HG02610 (cell line): ENCODE data around the gene CPA5.

Source experiments
- ATAC-seq: cut with Tn5 transposase; IDR thresholded peaks from one replicate; pipeline ENCODE4 v1.9.1; 2021; ENCODE audit warnings: mild to moderate bottlenecking, moderate library complexity; ENCODE audit not compliant: unreplicated experiment

CPA5 gene

DNA sequence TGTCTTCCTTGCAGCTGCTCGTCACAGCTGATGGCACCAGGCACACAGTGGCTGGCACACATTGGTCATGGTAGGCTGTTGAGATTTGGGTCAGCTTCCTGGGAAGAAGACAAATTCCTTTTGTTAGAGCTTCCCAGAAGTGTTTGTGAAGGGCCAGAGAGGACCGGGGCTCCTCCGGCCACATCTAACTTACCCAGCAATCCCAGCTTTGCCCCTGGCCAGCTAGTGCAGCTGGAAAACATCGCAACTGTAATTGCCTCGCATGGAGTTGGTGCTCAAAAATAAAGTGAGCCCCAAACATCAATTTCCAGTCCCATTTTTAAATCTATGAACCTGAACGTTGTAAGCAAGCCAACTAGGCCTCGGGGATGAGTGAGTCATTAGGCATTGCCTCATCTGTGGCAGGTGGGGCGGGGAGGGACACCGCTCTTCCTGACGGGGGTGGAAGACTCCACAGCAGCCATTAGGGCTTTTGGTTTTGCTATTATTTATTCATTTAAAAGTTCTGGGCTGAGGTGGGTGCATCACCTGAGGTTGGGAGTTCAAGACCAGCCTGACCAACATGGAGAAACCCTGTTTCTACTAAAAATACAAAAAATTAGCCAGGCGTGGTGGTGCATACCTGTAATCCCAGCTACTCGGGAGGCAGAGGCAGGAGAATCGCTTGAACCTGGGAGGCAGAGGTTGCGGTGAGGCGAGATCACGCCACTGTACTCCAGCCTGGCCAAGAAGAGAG, 12.4 kb downstream of the CPA5 start:
- no peak for ATAC-seq

DNA sequence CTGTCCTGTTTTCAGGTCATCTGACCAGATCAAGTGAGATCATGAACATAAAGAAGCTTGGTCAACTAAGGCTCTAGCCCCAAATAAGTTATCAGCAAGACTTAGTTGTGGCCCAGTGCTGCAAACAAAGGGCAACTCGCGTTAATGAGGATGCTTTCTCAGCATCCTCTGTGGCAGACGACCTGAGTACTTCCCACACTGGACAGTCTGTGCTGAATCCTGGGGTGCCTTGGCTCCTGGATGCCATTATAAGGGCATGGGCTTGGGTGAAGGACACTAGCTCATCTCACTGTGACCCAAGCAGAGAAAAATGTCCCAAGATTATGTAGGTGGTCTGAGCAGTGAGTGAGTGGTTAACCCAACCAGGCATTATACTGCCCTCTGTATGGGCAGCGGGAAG, 13.9 kb downstream of the CPA5 start:
- ATAC-seq = no peak

DNA sequence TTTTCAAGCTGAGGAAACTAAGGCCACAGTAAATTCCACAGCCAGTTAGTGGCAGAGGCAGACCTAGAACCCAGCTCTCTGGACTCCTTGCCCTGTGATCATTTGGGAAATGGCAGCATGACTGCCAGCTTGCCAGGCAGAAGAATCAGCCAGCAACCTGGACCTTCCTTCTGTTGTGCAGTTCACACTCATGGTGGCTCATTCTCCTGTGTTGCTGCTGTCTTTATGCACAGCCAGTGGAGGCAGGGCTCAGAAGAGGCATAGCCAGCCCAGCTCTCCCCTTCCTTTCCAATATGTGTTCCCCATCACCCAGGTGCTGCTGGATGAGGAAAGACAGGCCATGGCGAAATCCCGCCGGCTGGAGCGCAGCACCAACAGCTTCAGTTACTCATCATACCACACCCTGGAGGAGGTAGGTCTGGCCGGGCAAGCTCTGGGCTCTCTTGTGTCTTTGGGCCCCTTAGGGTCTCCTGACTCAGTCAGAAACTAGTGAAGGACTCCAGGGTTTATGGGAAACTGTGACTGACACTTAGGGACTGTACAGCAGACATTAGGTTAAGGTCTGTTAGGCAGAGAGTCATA, 14.8 kb downstream of the CPA5 start:
- ATAC-seq = no peak

DNA sequence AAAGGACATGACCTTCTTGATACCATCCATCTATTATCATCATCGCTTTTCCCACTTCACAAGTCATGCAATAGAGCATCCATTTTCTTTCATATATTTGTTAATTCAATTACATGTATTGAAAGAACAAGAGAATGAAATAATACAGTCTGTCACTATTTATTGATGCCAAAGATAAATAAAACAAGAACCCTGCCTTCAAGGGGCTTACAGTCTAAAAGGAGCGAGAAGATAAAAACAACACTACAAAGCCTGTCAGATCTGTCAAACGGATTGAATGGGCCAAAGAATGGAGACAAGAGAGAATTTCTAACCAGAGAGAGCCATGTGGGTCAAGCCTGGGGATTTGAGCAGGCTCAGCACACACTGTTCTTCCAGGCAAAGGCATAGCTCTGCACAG, 15.9 kb downstream of the CPA5 start:
- no peak for ATAC-seq

- ATAC-seq = no peak
These were observed 17.1 kb downstream of the CPA5 start for GRCh38 chr7:130361681-130362080.

GRCh38 chr7:130362251-130362816, 17.7 kb downstream of the CPA5 start:
- no peak for ATAC-seq

- ATAC-seq = peak; percentile 66
These were observed 18.6 kb downstream of the CPA5 start for GRCh38 chr7:130363026-130363847.

DNA sequence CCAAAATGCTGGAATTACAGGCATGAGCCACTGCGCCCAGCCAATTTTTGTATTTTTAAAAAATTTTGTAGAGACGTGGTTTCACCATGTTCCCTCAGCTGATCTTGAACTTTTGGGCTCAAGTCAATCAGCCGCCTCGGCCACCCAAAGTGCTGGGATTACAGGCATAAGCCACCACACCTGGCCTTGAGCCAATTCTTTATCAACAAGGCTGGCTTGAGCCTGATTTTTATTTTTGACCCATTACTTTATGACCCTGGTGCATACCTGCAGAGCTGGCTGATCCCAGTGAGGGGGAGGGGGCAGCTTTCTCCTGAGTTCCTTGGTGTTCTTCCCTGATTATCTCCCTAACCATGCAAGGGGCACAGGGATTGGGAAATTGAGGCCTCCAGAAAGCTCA, 19.8 kb downstream of the CPA5 start:
- ATAC-seq = no peak

DNA sequence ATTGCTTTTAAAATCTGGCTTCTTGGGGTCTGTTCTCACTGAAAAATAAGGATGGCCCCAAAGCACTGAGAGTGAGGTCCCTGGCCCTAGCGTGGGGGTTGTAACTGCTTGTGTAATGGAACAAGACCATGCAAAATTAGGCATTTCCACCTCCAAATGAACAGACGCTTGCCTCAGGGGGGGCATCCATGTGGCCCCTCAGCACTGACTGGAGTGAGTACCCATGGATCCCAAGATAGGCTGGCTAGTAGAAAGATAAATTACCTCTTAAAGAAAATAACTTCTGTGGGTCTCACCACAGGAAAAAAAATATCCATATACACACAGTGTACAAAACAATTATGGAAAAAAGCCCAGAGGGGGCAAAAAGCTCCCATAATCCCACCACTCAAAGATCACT, 20.5 kb downstream of the CPA5 start:
- ATAC-seq = no peak

GRCh38 chr7:130365511-130366441, 21.2 kb downstream of the CPA5 start:
- ATAC-seq = peak; percentile 68

GRCh38 chr7:130366564-130366963, 21.9 kb downstream of the CPA5 start:
- no peak for ATAC-seq

GRCh38 chr7:130367088-130367755, 22.6 kb downstream of the CPA5 start:
- no peak for ATAC-seq

GRCh38 chr7:130367836-130368746, 23.5 kb downstream of the CPA5 start:
- no peak for ATAC-seq

DNA sequence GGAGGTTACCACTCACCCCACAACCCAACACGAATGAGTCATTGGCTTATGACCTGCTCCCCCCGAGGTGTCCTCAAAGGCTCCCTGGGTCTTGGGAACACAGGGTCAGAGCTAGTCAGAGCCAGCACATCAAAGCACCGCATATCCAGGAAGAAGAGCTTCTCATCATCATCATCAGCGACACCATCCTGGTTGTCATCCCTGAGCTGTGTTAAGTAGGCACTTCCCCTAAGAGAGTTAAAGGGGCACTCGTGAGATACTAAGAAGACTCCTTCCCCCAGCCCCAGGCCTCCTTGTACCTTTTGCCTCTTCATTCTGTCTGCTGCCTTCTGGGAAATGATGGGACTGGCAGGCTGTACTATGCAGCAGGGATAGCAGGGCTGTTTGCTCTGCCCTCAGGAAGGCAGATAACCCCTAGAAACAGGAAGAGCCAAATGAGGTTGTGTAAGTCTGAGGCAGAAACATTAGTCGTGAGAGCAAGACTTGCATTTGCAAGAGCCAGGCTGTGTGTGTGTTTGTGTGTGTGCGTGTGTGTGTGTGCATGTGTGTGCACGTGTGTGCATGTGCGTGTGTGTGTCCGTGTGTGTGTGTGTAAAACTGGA, 24.6 kb downstream of the CPA5 start:
- no peak for ATAC-seq

DNA sequence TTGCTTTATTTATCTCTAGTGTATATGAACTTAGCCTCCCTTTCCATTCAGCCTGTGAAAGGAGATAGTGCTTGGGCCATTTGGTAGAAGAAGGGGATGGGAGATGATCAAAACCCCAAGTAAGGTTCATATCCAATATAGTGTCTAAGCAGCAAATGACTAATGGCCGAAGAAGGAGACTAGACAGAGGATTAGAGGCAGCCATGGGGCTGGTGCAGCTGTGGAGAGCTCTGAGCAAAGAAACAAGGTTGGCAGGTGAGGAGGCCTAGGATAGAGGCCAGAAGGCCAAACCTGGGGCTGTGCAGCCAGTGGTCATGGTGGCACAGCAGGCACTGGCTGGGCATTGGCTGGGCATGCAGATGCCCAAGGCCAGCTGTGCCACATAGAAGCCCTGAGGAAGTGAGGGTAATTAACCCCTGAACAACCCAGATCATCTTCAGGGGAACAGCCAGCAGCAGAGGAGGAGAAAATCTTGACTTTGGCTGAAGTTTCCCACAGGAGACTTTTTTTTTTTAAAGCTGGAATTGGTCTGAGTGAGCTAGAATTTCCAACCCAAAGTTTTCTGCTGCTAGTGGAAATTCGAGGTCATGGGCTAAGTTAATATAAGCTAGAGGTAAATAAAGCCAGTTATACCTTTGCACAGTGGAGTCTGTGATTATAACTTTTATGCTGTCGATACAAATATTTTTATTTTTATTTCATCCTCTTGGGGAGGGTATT, 25.4 kb downstream of the CPA5 start:
- no peak for ATAC-seq

- ATAC-seq = no peak
These were observed 26.4 kb downstream of the CPA5 start for GRCh38 chr7:130371046-130371445.

- no peak for ATAC-seq
These were observed 28.0 kb downstream of the CPA5 start for GRCh38 chr7:130372402-130373165.
